Thyroid gland (tissue), 4 donors: ENCODE data around the gene CBL. TPM values are rescaled to one million over a fixed set of nuclear protein-coding genes. Genes with fewer than 3 reads are reported as not detected.

Experiments
- DNase-seq, 2 donors: peaks; one replicate each; pipeline ENCODE4 v3.0.0-alpha.2; 2019
- H3K27ac ChIP-seq, 3 donors: fragments of 200-600 bp; sonication (generic); 1 replicate in 2 of 3; 2 replicates in 1 of 3; pipeline ENCODE4 v1.5.1; 2016 to 2019; ENCODE audit warnings: mild to moderate bottlenecking in 1 of 3, moderate library complexity in 1 of 3
- H3K27me3 ChIP-seq: fragments of 200-600 bp; sonication (generic); one replicate; pipeline ENCODE4 v1.5.1; 2019
- H3K36me3 ChIP-seq, 2 donors: fragments of 200-600 bp; sonication (generic); one replicate each; pipeline ENCODE4 v1.5.1; 2016 to 2019
- H3K4me1 ChIP-seq, 2 donors: fragments of 200-600 bp; sonication (generic); one replicate each; pipeline ENCODE4 v1.5.1; 2017 to 2019
- H3K4me3 ChIP-seq, 3 donors: fragments of 200-600 bp; sonication (generic); replicated peaks in 1 of 3; 1 replicate in 2 of 3; 2 replicates in 1 of 3; pipeline ENCODE4 v1.5.1; 2016; ENCODE audit warnings: mild to moderate bottlenecking in 1 of 3
- H3K9me3 ChIP-seq: fragments of 200-600 bp; sonication (generic); one replicate; pipeline ENCODE4 v1.5.1; 2017
- POLR2A ChIP-seq, 2 donors: fragments of 450-650 bp; IDR thresholded peaks; one replicate each; pipeline ENCODE4 v1.6.1; 2017; ENCODE audit warnings: antibody characterized with exemption in 2 of 2, mild to moderate bottlenecking in 2 of 2, moderate library complexity in 1 of 2
- WGBS, 2 donors: methylation state at CpG; one replicate each; pipeline ENCODE4 v1.1.5; 2017; 5-methylcytosine and 5-hydroxymethylcytosine counted together
- intact Hi-C: fragments of 100-400 bp; cut with DNase I; formaldehyde crosslinking; loops from one replicate; pipeline ENCODE4 v1.15.1; 2023
- total RNA-seq, 4 donors: library from RNA; depleted of rRNA; stranded (reverse); fragments of >200 nt; gene quantifications; one replicate each; pipeline ENCODE4 v1.2.3, GENCODE V29; 2016
- TF ChIP-seq, protein P1 (sequence below), 6 experiments: fragments of 200-600 bp in 3 of 6; fragments of 450-650 bp in 3 of 6; sonication (generic) in 3 of 6; IDR thresholded peaks; one replicate each; pipeline ENCODE4 v1.5.1; 2016 to 2019; ENCODE audit warnings: antibody characterized with exemption in 6 of 6, mild to moderate bottlenecking in 2 of 6, inconsistent platforms in 1 of 6, moderate library complexity in 1 of 6

Gene CBL
- total RNA-seq, 4 donors from 2014 or later, result 9.4 to 14.5 (median 13.9) TPM

DNA sequence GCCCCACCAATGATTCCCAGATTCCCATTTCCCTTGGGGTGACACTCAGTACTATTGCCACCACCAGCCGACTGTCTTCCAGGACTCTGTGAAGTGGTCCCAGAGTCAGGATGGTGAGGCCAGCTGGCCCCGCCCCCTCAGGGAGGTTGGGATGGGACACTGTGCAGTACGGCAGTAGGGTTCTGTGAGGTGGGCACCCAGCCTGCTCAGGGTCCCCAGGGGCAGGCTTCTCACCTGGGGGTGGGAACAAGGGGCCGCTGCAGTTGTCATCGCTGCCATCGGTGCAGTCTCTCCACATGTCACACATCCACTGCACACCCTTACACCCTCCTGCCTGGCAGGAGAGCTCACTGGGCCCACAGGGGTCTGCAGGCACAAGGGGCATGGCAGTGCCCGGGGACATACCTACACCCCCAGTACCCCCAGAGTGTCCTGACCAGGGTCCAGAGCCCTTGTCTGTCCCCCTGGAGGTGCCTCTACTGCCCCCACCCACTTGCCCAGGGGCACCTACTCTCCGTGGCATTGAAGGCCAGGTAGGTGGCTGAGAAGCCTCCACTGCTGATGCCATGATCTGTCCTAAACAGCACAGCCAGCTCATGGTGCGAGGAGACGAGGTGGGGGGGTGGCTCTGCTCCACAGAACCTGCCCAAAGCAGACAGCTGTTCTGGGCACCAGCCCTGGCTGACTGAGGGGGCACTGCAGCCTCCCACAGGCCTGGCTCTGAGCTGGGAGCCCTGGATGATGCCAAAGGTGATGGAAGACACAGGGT is 136.4 kb downstream of the CBL start:
- Histone ChIP-seq H3K4me3 (no peak overlapping the region), H3K27ac (no peak overlapping the region), H3K27me3 (no peaks in the 10 kb centered on the region), H3K4me1 (peaks cover 9 to 40% of the 10 kb centered on the region in 2 donors), H3K36me3 (no peaks in the 10 kb centered on the region), H3K9me3 (no peaks in the 10 kb centered on the region)
- 75 to 88% methylated on average over 1 to 4 of the region's 10 CpGs for WGBS, 2 donors
- TF ChIP-seq, protein P1, sequence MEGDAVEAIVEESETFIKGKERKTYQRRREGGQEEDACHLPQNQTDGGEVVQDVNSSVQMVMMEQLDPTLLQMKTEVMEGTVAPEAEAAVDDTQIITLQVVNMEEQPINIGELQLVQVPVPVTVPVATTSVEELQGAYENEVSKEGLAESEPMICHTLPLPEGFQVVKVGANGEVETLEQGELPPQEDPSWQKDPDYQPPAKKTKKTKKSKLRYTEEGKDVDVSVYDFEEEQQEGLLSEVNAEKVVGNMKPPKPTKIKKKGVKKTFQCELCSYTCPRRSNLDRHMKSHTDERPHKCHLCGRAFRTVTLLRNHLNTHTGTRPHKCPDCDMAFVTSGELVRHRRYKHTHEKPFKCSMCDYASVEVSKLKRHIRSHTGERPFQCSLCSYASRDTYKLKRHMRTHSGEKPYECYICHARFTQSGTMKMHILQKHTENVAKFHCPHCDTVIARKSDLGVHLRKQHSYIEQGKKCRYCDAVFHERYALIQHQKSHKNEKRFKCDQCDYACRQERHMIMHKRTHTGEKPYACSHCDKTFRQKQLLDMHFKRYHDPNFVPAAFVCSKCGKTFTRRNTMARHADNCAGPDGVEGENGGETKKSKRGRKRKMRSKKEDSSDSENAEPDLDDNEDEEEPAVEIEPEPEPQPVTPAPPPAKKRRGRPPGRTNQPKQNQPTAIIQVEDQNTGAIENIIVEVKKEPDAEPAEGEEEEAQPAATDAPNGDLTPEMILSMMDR (IDR thresholded peaks at IDR 0.05), result no peak
- TF ChIP-seq POLR2A (IDR thresholded peaks at IDR 0.05), result no peak
- intact Hi-C loops, result no loop called here
- no peak for DNase-seq

DNA sequence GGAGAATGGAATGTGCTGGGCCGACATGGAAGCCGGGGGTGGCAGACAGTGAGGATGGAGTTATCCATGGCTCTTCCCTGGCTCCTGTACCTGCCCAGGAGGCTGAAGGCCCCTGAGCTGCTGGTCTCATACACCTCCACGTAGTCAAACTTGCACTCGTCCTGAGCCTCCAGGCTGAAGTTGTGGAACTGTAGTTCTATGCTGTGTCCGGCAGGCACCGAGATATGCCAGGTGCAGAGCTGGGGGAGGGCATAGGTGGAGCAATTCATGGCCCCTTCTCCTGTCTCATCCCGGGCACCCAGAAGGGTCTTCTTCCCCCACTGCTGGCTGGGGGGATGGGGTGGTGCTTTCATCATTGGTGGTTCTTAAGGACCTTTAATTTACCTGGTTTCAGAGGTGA is 137.6 kb downstream of the CBL start:
- H3K27me3 ChIP-seq, result no peaks in the 10 kb centered on the region
- TF ChIP-seq, protein P1 (IDR thresholded peaks at IDR 0.05), result no peak
- no peak for TF ChIP-seq POLR2A (IDR thresholded peaks at IDR 0.05)
- peaks cover 9 to 29% of the 10 kb centered on the region in 2 donors for H3K4me1 ChIP-seq
- no peaks in the 10 kb centered on the region for H3K36me3 ChIP-seq
- intact Hi-C loops, result no loop called here
- no peaks in the 10 kb centered on the region for H3K9me3 ChIP-seq
- no peak overlapping the region for H3K4me3 ChIP-seq
- DNase-seq, result no peak
- 84 to 86% methylated on average over 7 of the region's 7 CpGs for WGBS, 2 donors
- no peak overlapping the region for H3K27ac ChIP-seq

DNA sequence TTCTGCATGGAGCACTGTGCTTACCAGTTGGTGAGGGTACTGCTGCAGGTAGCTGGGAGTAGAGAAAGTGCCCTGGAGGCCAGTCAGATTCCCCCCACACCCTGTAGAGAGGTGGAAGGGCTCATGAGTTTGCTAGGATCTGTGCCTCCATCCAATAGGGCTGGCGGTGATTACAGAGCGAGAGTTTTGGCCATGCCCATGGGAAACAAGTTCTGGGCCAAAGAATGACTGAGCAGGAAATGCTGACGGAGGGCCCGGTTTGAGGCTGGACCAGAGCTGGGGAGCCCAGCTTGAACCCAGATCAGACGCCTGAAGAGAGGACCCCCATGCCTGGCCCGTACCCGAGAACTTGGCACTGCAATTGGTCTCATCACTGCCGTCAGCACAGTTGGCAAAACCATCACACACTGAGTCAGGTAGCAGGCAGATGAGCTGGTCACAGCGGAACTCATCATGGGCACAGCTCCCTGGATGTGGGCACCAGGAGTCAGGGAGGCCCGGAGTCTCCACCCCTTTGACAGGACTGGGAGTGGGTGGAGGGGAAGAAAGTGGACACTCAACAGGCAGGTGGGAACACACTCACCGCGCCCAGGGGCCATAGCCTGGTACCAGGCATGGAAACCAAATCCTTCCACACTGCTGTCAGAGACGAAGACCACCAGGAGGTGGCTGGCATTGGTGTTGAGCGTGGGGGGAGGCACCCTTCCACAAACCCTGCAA is 138.3 kb downstream of the CBL start:
- WGBS, 2 donors, result 74 to 85% methylated on average over 14 of the region's 14 CpGs

DNA sequence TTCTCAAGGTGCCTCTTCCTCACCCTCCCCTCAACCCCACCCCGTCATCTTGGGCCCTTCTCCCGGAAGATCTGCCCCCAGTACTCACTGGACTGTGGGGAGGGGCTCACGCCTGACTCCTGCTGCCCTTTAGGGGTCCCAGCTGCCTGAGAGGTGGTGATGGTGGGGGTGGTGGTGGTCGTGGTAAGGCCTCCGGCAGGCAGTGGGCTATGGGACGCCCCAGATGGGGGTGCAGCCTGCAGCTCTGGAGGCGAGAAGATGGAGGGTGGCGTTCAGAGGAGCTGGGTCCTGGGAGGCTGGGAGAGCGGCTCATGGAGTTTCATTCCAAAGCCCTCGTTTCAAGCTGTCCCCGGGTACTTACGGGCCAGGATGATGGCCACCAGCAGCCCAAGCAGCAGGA is 139.5 kb downstream of the CBL start:
- Histone ChIP-seq H3K27ac (no peak overlapping the region), H3K36me3 (no peaks in the 10 kb centered on the region), H3K9me3 (no peaks in the 10 kb centered on the region), H3K4me1 (peaks cover 3 to 9% of the 10 kb centered on the region in 2 donors), H3K4me3 (no peak overlapping the region), H3K27me3 (no peaks in the 10 kb centered on the region)
- intact Hi-C loops, result no loop called here
- DNase-seq, result no peak
- 80 to 88% methylated on average over 11 to 12 of the region's 12 CpGs for WGBS, 2 donors
- TF ChIP-seq, protein P1 (IDR thresholded peaks at IDR 0.05), result no peak
- no peak for TF ChIP-seq POLR2A (IDR thresholded peaks at IDR 0.05)

More for the DNA sequence above, 138.3 kb downstream of the CBL start:
- DNase-seq, result no peak
- intact Hi-C loops, result no loop called here
- H3K9me3 ChIP-seq, result no peaks in the 10 kb centered on the region
- TF ChIP-seq POLR2A (IDR thresholded peaks at IDR 0.05), result no peak
- TF ChIP-seq, protein P1 (IDR thresholded peaks at IDR 0.05), result no peak
- no peaks in the 10 kb centered on the region for H3K36me3 ChIP-seq
- H3K4me3 ChIP-seq, result no peak overlapping the region
- no peaks in the 10 kb centered on the region for H3K27me3 ChIP-seq
- peaks cover 9 to 21% of the 10 kb centered on the region in 2 donors for H3K4me1 ChIP-seq
- H3K27ac ChIP-seq, result no peak overlapping the region

DNA sequence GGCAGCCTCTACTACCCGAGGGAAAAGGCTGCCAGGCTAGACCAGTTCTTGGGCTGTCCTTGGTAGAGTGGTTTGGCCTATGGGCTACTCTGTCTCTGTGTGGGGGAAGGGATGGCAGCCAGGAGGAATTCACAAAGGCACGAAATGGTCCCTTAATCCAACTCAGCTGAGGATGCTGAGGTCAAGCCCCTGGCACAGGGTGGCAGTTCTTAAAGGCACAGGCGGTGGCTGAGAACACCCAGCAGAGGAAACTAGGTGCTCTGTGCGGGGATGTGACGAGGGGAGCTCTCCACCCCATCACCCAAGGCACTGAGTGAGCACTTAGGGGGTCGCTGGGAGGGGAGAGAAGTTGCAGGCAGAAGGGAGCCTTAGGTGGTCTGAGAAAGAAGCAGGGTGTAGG is 140.5 kb downstream of the CBL start, which contains the start of gene MFRP:
TSS of gene MFRP (minus strand) at position 101 of the 400 bp plus-strand sequence. CDS start 192 bp downstream, outside the sequence.
- H3K4me3 ChIP-seq, result no peak within 1 kb of the TSS
- no peak within 1 kb of the TSS for H3K27ac ChIP-seq
- TF ChIP-seq, protein P1 (IDR thresholded peaks at IDR 0.05), result no peak
- TF ChIP-seq POLR2A (IDR thresholded peaks at IDR 0.05), result no peak

More for the DNA sequence above, 140.5 kb downstream of the CBL start, which contains the start of gene MFRP:
- intact Hi-C loops, result no loop called here
- Histone ChIP-seq H3K27me3 (no peaks in the 10 kb centered on the region), H3K4me1 (no peaks in the 10 kb centered on the region), H3K9me3 (no peaks in the 10 kb centered on the region), H3K36me3 (no peaks in the 10 kb centered on the region)
- WGBS, 2 donors, result 53 to 54% methylated on average over 5 to 6 of the region's 6 CpGs
- DNase-seq, result no peak
